H9 (cell line): ENCODE results near the gene SSBP3. TPM values are rescaled to one million over a fixed set of nuclear protein-coding genes. Genes with fewer than 3 reads are reported as not detected.

ENCODE experiments used
- DNase-seq: peaks from one replicate; pipeline ENCODE4 v3.0.0-alpha.2; 2017
- H2AFZ ChIP-seq: one replicate; pipeline ENCODE4 v1.6.1; 2013; ENCODE audit warnings: mild to moderate bottlenecking, low read length, control low read depth, moderate library complexity
- H2AK5ac ChIP-seq: 2 replicates; pipeline ENCODE4 v1.6.1; 2013; ENCODE audit warnings: low read length, control low read depth, mixed read lengths; ENCODE audit not compliant: insufficient read length
- H2BK120ac ChIP-seq: one replicate; pipeline ENCODE4 v1.6.1; 2013; ENCODE audit warnings: low read depth, mild to moderate bottlenecking, low read length, control low read depth, inconsistent platforms; ENCODE audit not compliant: poor library complexity, severe bottlenecking
- H2BK12ac ChIP-seq: 2 replicates; pipeline ENCODE4 v1.6.1; 2013; ENCODE audit warnings: low read length, control low read depth, mixed read lengths, low read depth; ENCODE audit not compliant: insufficient read length
- H2BK15ac ChIP-seq: 2 replicates; pipeline ENCODE4 v1.6.1; 2013; ENCODE audit warnings: low read depth, low read length, control low read depth
- H2BK20ac ChIP-seq: one replicate; pipeline ENCODE4 v1.6.1; 2013; ENCODE audit warnings: low read depth, mild to moderate bottlenecking, low read length, control low read depth, inconsistent platforms; ENCODE audit not compliant: poor library complexity, severe bottlenecking
- H2BK5ac ChIP-seq: 2 replicates; pipeline ENCODE4 v1.6.1; 2013; ENCODE audit warnings: low read length, control low read depth, mixed read lengths; ENCODE audit not compliant: insufficient read length
- H3K14ac ChIP-seq: 2 replicates; pipeline ENCODE4 v1.6.1; 2013; ENCODE audit warnings: low read length, control low read depth; ENCODE audit not compliant: insufficient read depth
- H3K18ac ChIP-seq: 2 replicates; pipeline ENCODE4 v1.6.1; 2013; ENCODE audit warnings: low read depth, mild to moderate bottlenecking, mixed read lengths, low read length, control low read depth; ENCODE audit not compliant: insufficient read length
- H3K23ac ChIP-seq: 2 replicates; pipeline ENCODE4 v1.6.1; 2013; ENCODE audit warnings: low read length, control low read depth, mixed read lengths, low read depth; ENCODE audit not compliant: insufficient read length
- H3K23me2 ChIP-seq: 2 replicates; pipeline ENCODE4 v1.6.1; 2013; ENCODE audit warnings: low read depth, mild to moderate bottlenecking, mixed read lengths, low read length, control low read depth; ENCODE audit not compliant: insufficient read length, poor library complexity, severe bottlenecking
- H3K27ac ChIP-seq: 2 replicates; pipeline ENCODE4 v1.5.1; 2013; ENCODE audit warnings: low read length, control low read depth, mixed read lengths, low read depth; ENCODE audit not compliant: insufficient read length
- H3K27me3 ChIP-seq: 2 replicates; pipeline ENCODE4 v1.6.1; 2013; ENCODE audit warnings: low read length, control low read depth, inconsistent platforms; ENCODE audit not compliant: insufficient read depth
- H3K4ac ChIP-seq: 2 replicates; pipeline ENCODE4 v1.6.1; 2013; ENCODE audit warnings: low read depth, mild to moderate bottlenecking, control low read depth, inconsistent platforms, low read length, moderate library complexity
- H3K4me1 ChIP-seq: 2 replicates; pipeline ENCODE4 v1.6.1; 2013; ENCODE audit warnings: low read length, control low read depth, inconsistent platforms; ENCODE audit not compliant: insufficient read depth
- H3K4me2 ChIP-seq: 2 replicates; pipeline ENCODE4 v1.6.1; 2013; ENCODE audit warnings: low read length, control low read depth, mixed read lengths; ENCODE audit not compliant: insufficient read length, insufficient read depth
- H3K56ac ChIP-seq: 2 replicates; pipeline ENCODE4 v1.6.1; 2013; ENCODE audit warnings: low read depth, mild to moderate bottlenecking, mixed read lengths, low read length, control low read depth; ENCODE audit not compliant: insufficient read length
- H3K79me1 ChIP-seq: 2 replicates; pipeline ENCODE4 v1.6.1; 2013; ENCODE audit warnings: low read depth, mild to moderate bottlenecking, moderate library complexity, low read length, control low read depth, inconsistent platforms; ENCODE audit not compliant: insufficient read depth, poor library complexity, severe bottlenecking
- H3K79me2 ChIP-seq: 2 replicates; pipeline ENCODE4 v1.6.1; 2013; ENCODE audit warnings: low read length, control low read depth, inconsistent platforms; ENCODE audit not compliant: insufficient read depth
- H3K9ac ChIP-seq: 2 replicates; pipeline ENCODE4 v1.6.1; 2013; ENCODE audit warnings: low read length, control low read depth, mixed read lengths; ENCODE audit not compliant: insufficient read length; ENCODE audit errors: extremely low read depth
- H3K9me3 ChIP-seq: one replicate; pipeline ENCODE4 v1.6.1; 2013; ENCODE audit warnings: low read depth, low read length, inconsistent platforms; ENCODE audit not compliant: control insufficient read depth
- H3T11ph ChIP-seq: one replicate; pipeline ENCODE4 v1.6.1; 2013; ENCODE audit warnings: mild to moderate bottlenecking, low read length, control low read depth, inconsistent platforms
- H4K20me1 ChIP-seq: one replicate; pipeline ENCODE4 v1.6.1; 2013; ENCODE audit not compliant: control insufficient read depth, insufficient read length, insufficient read depth
- H4K5ac ChIP-seq: 2 replicates; pipeline ENCODE4 v1.6.1; 2013; ENCODE audit warnings: low read depth, mild to moderate bottlenecking, mixed read lengths, low read length, control low read depth; ENCODE audit not compliant: insufficient read length
- H4K8ac ChIP-seq: replicated peaks from 2 replicates; pipeline ENCODE4 v1.6.1; 2013; ENCODE audit warnings: low read length, control low read depth, mixed read lengths, low read depth; ENCODE audit not compliant: insufficient read length
- H4K91ac ChIP-seq: 2 replicates; pipeline ENCODE4 v1.6.1; 2013; ENCODE audit warnings: low read depth, mild to moderate bottlenecking, moderate library complexity, mixed read lengths, low read length, control low read depth; ENCODE audit not compliant: insufficient read length
- H3K27ac Mint-ChIP-seq, 3 experiments: 2 replicates in 2 of 3; 3 replicates in 1 of 3; pipeline ENCODE4 v1.8.0; 2020 to 2021; ENCODE audit warnings: mixed read lengths in 3 of 3, mild to moderate bottlenecking in 1 of 3, moderate library complexity in 1 of 3
- H3K27me3 Mint-ChIP-seq: 2 replicates; pipeline ENCODE4 v1.8.0; 2021; ENCODE audit warnings: low read depth, mild to moderate bottlenecking, moderate library complexity, mixed read lengths
- H3K36me3 Mint-ChIP-seq, 3 experiments: 2 replicates in 2 of 3; 3 replicates in 1 of 3; pipeline ENCODE4 v1.8.0; 2020 to 2021; ENCODE audit warnings: low read depth in 3 of 3, mixed read lengths in 3 of 3; ENCODE audit not compliant: insufficient read depth in 1 of 3
- H3K4me1 Mint-ChIP-seq, 2 experiments: 2 replicates each; pipeline ENCODE4 v1.8.0; 2020; ENCODE audit warnings: mixed read lengths in 2 of 2
- H3K4me3 Mint-ChIP-seq, 2 experiments: 2 replicates in 1 of 2; 3 replicates in 1 of 2; pipeline ENCODE4 v1.8.0; 2020 to 2021; ENCODE audit warnings: mild to moderate bottlenecking in 2 of 2, mixed read lengths in 2 of 2, moderate library complexity in 1 of 2
- H3K9me3 Mint-ChIP-seq, 2 experiments: 2 replicates in 1 of 2; 3 replicates in 1 of 2; pipeline ENCODE4 v1.8.0; 2020; ENCODE audit warnings: mild to moderate bottlenecking in 2 of 2, mixed read lengths in 2 of 2, moderate library complexity in 1 of 2
- WGBS: extraction: QIAGEN DNeasy Blood & Tissue Kit; methylation state at CpG from one replicate; pipeline ENCODE4 v1.1.7; 2013; ENCODE audit warnings: missing lambda C conversion rate, low lambda C conversion rate, mixed read lengths; ENCODE audit not compliant: insufficient read length; ENCODE audit errors: extremely low coverage; 5-methylcytosine and 5-hydroxymethylcytosine counted together
- total RNA-seq: library from RNA; stranded (reverse); gene quantifications from 2 replicates; pipeline ENCODE4 v1.2.1, GENCODE V29; 2021
- TF ChIP-seq, protein P1 (sequence below): fragments of 200-600 bp; sonication (generic); conservative IDR thresholded peaks from 3 replicates; pipeline ENCODE4 v1.8.0; 2021; ENCODE audit warnings: antibody characterized with exemption, mild to moderate bottlenecking

SSBP3 gene
- total RNA-seq, 1 experiment from 2014 or later, result 126 TPM

GRCh38 chr1:54218883-54219687, 187.1 kb downstream of the SSBP3 start:
- no peak overlapping the region for H3K9ac ChIP-seq
- H3K27me3 ChIP-seq, result no peaks in the 10 kb centered on the region
- no peak overlapping the region for H3K27ac ChIP-seq
- no peak overlapping the region for H3K4ac ChIP-seq
- no peak overlapping the region for H2BK20ac ChIP-seq
- H2BK5ac ChIP-seq, result no peak overlapping the region
- H2AK5ac ChIP-seq, result no peak overlapping the region
- Mint-ChIP-seq H3K27ac (peak overlapping the region in 2 of 3 experiments; percentile 66 to 87; a peak in 2 of 7 replicates), H3K9me3 (no peaks in the 10 kb centered on the region), H3K36me3 (peaks cover 32 to 58% (median 47%) of the 10 kb centered on the region in 3 experiments; a peak in 6 of 7 replicates), H3K27me3 (peaks cover 2% of the 10 kb centered on the region; the same call in 1 of the 2 replicates), H3K4me3 (no peak overlapping the region; a peak in 1 of 5 replicates), H3K4me1 (peaks cover 14 to 21% of the 10 kb centered on the region in 2 experiments)
- no peak overlapping the region for H4K8ac ChIP-seq
- H3K14ac ChIP-seq, result no peak overlapping the region
- H2BK120ac ChIP-seq, result no peak overlapping the region
- DNase-seq, result no peak
- no peak overlapping the region for H4K91ac ChIP-seq
- no peaks in the 10 kb centered on the region for H3K79me2 ChIP-seq
- no peak overlapping the region for H2BK12ac ChIP-seq
- H3T11ph ChIP-seq, result no peak overlapping the region
- H3K23ac ChIP-seq, result no peak overlapping the region
- no peaks in the 10 kb centered on the region for H3K4me1 ChIP-seq
- WGBS, result no CpG with 5 or more reads among the region's 11 CpGs
- H3K79me1 ChIP-seq, result no peaks in the 10 kb centered on the region
- H3K18ac ChIP-seq, result no peak overlapping the region
- no peaks in the 10 kb centered on the region for H4K20me1 ChIP-seq
- no peak overlapping the region for H3K56ac ChIP-seq
- TF ChIP-seq, protein P1, sequence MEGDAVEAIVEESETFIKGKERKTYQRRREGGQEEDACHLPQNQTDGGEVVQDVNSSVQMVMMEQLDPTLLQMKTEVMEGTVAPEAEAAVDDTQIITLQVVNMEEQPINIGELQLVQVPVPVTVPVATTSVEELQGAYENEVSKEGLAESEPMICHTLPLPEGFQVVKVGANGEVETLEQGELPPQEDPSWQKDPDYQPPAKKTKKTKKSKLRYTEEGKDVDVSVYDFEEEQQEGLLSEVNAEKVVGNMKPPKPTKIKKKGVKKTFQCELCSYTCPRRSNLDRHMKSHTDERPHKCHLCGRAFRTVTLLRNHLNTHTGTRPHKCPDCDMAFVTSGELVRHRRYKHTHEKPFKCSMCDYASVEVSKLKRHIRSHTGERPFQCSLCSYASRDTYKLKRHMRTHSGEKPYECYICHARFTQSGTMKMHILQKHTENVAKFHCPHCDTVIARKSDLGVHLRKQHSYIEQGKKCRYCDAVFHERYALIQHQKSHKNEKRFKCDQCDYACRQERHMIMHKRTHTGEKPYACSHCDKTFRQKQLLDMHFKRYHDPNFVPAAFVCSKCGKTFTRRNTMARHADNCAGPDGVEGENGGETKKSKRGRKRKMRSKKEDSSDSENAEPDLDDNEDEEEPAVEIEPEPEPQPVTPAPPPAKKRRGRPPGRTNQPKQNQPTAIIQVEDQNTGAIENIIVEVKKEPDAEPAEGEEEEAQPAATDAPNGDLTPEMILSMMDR, result no peak
- no peaks in the 10 kb centered on the region for H3K23me2 ChIP-seq
- no peak overlapping the region for H2AFZ ChIP-seq
- no peak overlapping the region for H3K4me2 ChIP-seq
- no peaks in the 10 kb centered on the region for H3K9me3 ChIP-seq
- no peak overlapping the region for H4K5ac ChIP-seq
- H2BK15ac ChIP-seq, result no peak overlapping the region
